Kidney (tissue), 14 donors: ENCODE measurements around the gene DNAAF6. TPM values are rescaled to one million over a fixed set of nuclear protein-coding genes. Genes with fewer than 3 reads are reported as not detected.

ENCODE experiments used
- DNase-seq, 5 donors: peaks; one replicate each; pipeline ENCODE4 v3.0.0-alpha.2; 2013 to 2020
- FAIRE-seq: peaks from 2 replicates; lab custom pipeline; 2012; peaks lifted over from hg19 to GRCh38; lab: Jason Lieb, UNC
- H3K27ac ChIP-seq, 2 donors: one replicate each; pipeline ENCODE4 v1.7.0; 2013; ENCODE audit warnings: low read depth in 2 of 2, low read length in 2 of 2, inconsistent platforms in 1 of 2
- H3K27me3 ChIP-seq: one replicate; pipeline ENCODE4 v1.7.1; 2013; ENCODE audit warnings: low read length, inconsistent platforms; ENCODE audit not compliant: control insufficient read depth, insufficient read depth
- H3K36me3 ChIP-seq, 3 donors: one replicate each; pipeline versions ENCODE4 v1.7.0 to v1.7.1; 2013; ENCODE audit warnings: low read length in 3 of 3, control low read depth in 1 of 3, inconsistent platforms in 1 of 3; ENCODE audit not compliant: insufficient read depth in 3 of 3, control insufficient read depth in 2 of 3
- H3K4me1 ChIP-seq, 3 donors: one replicate each; pipeline versions ENCODE4 v1.7.0 to v1.7.1; 2013; ENCODE audit warnings: low read length in 3 of 3, inconsistent platforms in 1 of 3, low read depth in 1 of 3; ENCODE audit not compliant: control insufficient read depth in 2 of 3, insufficient read depth in 2 of 3
- H3K4me3 ChIP-seq, 3 donors: one replicate each; pipeline versions ENCODE4 v1.7.0 to v1.8.1; 2013; ENCODE audit warnings: low read length in 3 of 3, control low read depth in 1 of 3, inconsistent platforms in 1 of 3
- H3K9ac ChIP-seq, 3 donors: one replicate each; pipeline versions ENCODE4 v1.7.0 to v1.7.1; 2013; ENCODE audit warnings: low read length in 3 of 3, control low read depth in 1 of 3, inconsistent platforms in 1 of 3
- H3K9me3 ChIP-seq, 3 donors: one replicate each; pipeline versions ENCODE4 v1.7.0 to v1.7.1; 2013; ENCODE audit warnings: low read length in 3 of 3, control low read depth in 1 of 3, inconsistent platforms in 1 of 3; ENCODE audit not compliant: control insufficient read depth in 2 of 3, insufficient read depth in 1 of 3
- intact Hi-C: fragments of 100-400 bp; cut with DNase I; formaldehyde crosslinking; loops from one replicate; pipeline ENCODE4 v1.11.1; 2022
- polyA plus RNA-seq: library from polyadenylated mRNA; stranded (reverse); fragments of 350-450 nt; fragmentation: Illumina TruSeq; extraction: RNeasy Lipid Tissue Mini Kit (QIAGEN cat#74804); gene quantifications from one replicate; pipeline ENCODE4 v1.2.3, GENCODE V29; 2014; ENCODE audit warnings: low read depth, low replicate concordance; ENCODE audit not compliant: insufficient read depth
- total RNA-seq: library from RNA; stranded (reverse); fragmentation: NEBNext Ultra II Directional; extraction: Animal tissue kit (Norgen Biotek cat#: 25700); gene quantifications from one replicate; pipeline ENCODE4 v1.2.1, GENCODE V29; 2021
- TF ChIP-seq, protein P1 (sequence below): IDR thresholded peaks from 3 replicates; pipeline ENCODE4 v1.5.1; 2012; ENCODE audit warnings: mild to moderate bottlenecking, moderate library complexity, borderline replicate concordance; ENCODE audit not compliant: insufficient read depth; ENCODE audit errors: extremely low read depth
- donor health status: control.
- donor health status: control.
- donor health status: control.
- donor health status: control.
- donor health status: control.
- donor health status: DM: yes; HTN: yes; CAD: no.
- donor health status: Normal renal cell carcinoma (clear cell type).

Gene DNAAF6
- total and polyA plus RNA-seq, 2 donors from 2014 or later = not detected

DNA sequence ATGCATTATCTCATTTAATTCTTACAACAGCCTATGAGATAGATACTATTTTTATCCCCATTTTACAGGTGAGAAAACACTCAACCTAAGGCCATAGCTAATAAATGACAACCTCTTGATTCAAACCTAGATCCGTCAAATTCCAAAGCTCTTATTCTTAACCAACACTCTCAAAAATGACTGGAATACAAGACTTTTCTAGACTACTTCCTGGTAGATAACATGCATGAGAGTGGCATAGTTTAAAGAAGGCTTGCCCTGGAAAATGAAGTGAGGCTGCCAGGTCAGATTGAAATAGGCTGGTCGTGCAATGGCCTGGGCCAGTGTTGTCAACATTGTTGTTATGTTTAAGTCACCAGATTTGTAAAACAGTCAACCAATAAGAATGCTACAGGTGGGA, 86.6 kb downstream of the DNAAF6 start:
- intact Hi-C loops = no loop called here
- FAIRE-seq (no peak), DNase-seq (no peak)
- Histone ChIP-seq H3K4me1 (no peaks in the 10 kb centered on the region), H3K27me3 (no peaks in the 10 kb centered on the region), H3K27ac (no peak overlapping the region), H3K36me3 (no peaks in the 10 kb centered on the region), H3K4me3 (no peak overlapping the region), H3K9ac (no peak overlapping the region), H3K9me3 (no peaks in the 10 kb centered on the region)
- TF ChIP-seq, protein P1, sequence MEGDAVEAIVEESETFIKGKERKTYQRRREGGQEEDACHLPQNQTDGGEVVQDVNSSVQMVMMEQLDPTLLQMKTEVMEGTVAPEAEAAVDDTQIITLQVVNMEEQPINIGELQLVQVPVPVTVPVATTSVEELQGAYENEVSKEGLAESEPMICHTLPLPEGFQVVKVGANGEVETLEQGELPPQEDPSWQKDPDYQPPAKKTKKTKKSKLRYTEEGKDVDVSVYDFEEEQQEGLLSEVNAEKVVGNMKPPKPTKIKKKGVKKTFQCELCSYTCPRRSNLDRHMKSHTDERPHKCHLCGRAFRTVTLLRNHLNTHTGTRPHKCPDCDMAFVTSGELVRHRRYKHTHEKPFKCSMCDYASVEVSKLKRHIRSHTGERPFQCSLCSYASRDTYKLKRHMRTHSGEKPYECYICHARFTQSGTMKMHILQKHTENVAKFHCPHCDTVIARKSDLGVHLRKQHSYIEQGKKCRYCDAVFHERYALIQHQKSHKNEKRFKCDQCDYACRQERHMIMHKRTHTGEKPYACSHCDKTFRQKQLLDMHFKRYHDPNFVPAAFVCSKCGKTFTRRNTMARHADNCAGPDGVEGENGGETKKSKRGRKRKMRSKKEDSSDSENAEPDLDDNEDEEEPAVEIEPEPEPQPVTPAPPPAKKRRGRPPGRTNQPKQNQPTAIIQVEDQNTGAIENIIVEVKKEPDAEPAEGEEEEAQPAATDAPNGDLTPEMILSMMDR = no peak

Other genes starting within 250 kb of the DNAAF6 start
- gene MORC4, start 206.4 kb upstream of the DNAAF6 start, total RNA-seq = 12.6 TPM
- gene MORC4, start 206.4 kb upstream of the DNAAF6 start, polyA plus RNA-seq = 8.2 TPM
- gene RBM41, start 87.8 kb upstream of the DNAAF6 start, total RNA-seq = 20.9 TPM
- gene RBM41, start 87.8 kb upstream of the DNAAF6 start, polyA plus RNA-seq = 3.5 TPM
- gene NUP62CL, start 178 bp upstream of the DNAAF6 start, total RNA-seq = 9.2 TPM
- 9.8 TPM for gene NUP62CL, start 178 bp upstream of the DNAAF6 start, polyA plus RNA-seq
- 0.25 TPM for gene FRMPD3, start 243.0 kb downstream of the DNAAF6 start, total RNA-seq
- not detected for gene FRMPD3, start 243.0 kb downstream of the DNAAF6 start, polyA plus RNA-seq